Fibroblast of the aortic adventitia (primary cell): Measurements from ENCODE around the gene CD226. TPM values are rescaled to one million over a fixed set of nuclear protein-coding genes. Genes with fewer than 3 reads are reported as not detected.

Experiments used
- DNase-seq: peaks from one replicate; pipeline ENCODE4 v3.0.0-alpha.2; 2010; ENCODE audit warnings: low read depth
- H3K4me3 ChIP-seq: 2 replicates; pipeline ENCODE4 v1.5.1; 2011; ENCODE audit warnings: low read depth, mild to moderate bottlenecking, control low read depth, low read length, moderate library complexity
- total RNA-seq: library from RNA; depleted of rRNA; stranded (reverse); fragments of >200 nt; gene quantifications from 2 replicates; pipeline ENCODE4 v1.2.3, GENCODE V29; 2012; ENCODE audit warnings: low replicate concordance
- TF ChIP-seq, protein P1 (sequence below): IDR thresholded peaks from 2 replicates; pipeline ENCODE4 v1.5.1; 2011; ENCODE audit warnings: mild to moderate bottlenecking, low read length, control low read depth, inconsistent platforms; ENCODE audit not compliant: insufficient read depth

The CD226 gene
- 0.08 and 0.99 TPM in 2 replicates for total RNA-seq

DNA sequence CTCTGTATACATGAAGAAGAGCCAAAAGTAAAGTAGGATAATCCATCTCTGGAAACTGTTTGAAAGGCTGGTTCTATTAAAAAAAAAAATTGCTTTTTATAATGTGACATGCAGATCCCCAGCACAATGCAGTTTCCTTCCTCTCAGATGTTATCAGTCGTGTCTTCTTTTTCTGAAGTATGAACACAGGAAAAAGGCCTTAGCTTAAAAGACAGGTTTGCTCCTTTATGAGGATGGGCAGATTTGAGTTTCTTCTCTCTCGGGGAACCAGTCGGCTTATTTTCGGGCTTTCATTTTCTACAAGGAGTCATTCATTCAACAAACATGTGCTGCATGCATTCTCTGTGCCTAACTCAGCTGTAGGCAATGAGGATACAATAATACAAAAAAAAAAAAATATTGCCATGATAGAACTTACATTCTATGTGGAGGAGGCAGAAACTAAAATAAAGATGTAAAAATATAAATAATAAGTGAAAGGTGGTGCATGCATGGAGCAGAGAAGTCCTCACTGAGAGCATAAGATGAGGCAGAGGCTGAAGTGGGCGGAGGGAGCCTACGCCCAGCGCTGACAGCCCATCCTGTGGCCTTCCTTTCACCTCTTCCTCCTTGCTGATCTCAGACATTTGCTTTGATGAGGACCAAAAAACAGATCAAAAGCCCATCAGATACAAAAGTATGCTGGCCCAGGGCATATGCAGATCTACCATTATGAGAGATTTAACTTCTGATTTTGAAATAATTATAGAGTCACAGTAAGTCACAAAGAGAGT, at the start of gene CD226:
TSS of gene CD226 (minus strand) at position 513 of the 773 bp plus-strand sequence. CDS start at position 46, 467 bp downstream.
- TF ChIP-seq, protein P1, sequence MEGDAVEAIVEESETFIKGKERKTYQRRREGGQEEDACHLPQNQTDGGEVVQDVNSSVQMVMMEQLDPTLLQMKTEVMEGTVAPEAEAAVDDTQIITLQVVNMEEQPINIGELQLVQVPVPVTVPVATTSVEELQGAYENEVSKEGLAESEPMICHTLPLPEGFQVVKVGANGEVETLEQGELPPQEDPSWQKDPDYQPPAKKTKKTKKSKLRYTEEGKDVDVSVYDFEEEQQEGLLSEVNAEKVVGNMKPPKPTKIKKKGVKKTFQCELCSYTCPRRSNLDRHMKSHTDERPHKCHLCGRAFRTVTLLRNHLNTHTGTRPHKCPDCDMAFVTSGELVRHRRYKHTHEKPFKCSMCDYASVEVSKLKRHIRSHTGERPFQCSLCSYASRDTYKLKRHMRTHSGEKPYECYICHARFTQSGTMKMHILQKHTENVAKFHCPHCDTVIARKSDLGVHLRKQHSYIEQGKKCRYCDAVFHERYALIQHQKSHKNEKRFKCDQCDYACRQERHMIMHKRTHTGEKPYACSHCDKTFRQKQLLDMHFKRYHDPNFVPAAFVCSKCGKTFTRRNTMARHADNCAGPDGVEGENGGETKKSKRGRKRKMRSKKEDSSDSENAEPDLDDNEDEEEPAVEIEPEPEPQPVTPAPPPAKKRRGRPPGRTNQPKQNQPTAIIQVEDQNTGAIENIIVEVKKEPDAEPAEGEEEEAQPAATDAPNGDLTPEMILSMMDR = no peak
- H3K4me3 ChIP-seq = no peak within 1 kb of the TSS
- no peak for DNase-seq

- no peak overlapping the region for H3K4me3 ChIP-seq
- DNase-seq = no peak
- TF ChIP-seq, protein P1 = no peak
Observed at GRCh38 chr18:69996951-69997798, 49.5 kb upstream of the CD226 start.

- H3K4me3 ChIP-seq = no peak overlapping the region
- TF ChIP-seq, protein P1 = no peak
- DNase-seq = no peak
Observed at GRCh38 chr18:69996417-69996816, 48.7 kb upstream of the CD226 start.

- no peak overlapping the region for H3K4me3 ChIP-seq
- TF ChIP-seq, protein P1 = no peak
- DNase-seq = no peak
Observed at GRCh38 chr18:69995774-69996173, 48.1 kb upstream of the CD226 start.

DNA sequence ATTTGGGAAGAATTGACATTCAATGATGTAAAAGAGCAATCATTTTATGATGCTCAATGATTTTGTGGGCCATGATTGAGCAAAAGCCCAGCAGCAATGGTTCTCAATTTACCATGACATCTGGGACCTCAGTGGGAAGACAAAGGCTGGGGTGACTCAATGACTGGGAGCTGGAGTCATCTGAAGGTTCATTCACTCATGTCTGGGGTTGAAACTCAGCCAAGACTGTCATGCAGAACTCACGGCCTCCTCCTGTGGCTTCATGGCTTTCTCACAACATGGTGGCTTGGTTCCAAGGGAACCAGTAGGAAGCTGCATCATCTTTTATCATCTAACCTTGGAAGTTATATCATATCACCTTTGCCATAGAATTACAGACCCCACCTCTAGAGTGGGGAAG, 45.1 kb upstream of the CD226 start:
- DNase-seq = peak; percentile 25
- TF ChIP-seq, protein P1 = no peak
- H3K4me3 ChIP-seq = no peak overlapping the region

- TF ChIP-seq, protein P1 = no peak
- DNase-seq = no peak
Observed at GRCh38 chr18:69987870-69988269, 40.2 kb upstream of the CD226 start.

More at GRCh38 chr18:69987870-69988269, 40.2 kb upstream of the CD226 start:
- no peak overlapping the region for H3K4me3 ChIP-seq
